HCEC 1CT (cell line): ENCODE measurements around the gene SEC24D.
A peak's percentile ranks its signal among the peaks of the same experiment; 100 is the strongest.

ENCODE experiments used
- DNase-seq: peaks from one replicate; pipeline ENCODE4 v3.0.0-alpha.2; 2017

Gene SEC24D

DNA sequence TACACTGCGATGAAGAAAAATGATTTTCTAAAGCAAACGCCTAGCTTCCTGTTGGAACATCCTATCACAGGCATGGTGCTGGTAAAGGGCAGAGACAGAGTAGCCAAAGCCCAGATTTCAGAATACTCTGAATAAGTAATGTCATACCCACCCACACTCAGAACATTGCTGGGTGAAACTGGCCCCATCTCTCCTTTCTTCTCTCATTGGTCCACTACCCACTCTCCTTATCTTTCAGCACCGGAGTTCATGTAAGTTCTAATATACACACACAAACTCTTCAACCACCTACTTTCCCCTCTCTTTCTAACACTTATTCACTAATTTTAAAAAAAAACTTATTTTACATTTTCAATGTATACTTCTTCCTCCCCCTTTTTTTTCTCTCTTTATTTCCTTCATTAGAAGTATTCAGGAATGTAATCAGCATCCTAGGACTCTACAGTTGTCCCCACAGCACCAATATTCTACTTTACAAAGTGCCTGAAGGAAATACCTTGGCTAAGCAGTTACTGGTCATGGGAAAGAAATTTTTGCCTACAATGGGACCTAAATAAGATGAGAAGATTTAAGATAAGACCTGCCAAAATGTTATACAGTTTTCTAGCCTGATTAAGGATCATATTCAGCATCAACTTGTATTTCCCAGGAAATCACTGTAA lies 63.0 kb downstream of the SEC24D start:
- DNase-seq = no peak

DNA sequence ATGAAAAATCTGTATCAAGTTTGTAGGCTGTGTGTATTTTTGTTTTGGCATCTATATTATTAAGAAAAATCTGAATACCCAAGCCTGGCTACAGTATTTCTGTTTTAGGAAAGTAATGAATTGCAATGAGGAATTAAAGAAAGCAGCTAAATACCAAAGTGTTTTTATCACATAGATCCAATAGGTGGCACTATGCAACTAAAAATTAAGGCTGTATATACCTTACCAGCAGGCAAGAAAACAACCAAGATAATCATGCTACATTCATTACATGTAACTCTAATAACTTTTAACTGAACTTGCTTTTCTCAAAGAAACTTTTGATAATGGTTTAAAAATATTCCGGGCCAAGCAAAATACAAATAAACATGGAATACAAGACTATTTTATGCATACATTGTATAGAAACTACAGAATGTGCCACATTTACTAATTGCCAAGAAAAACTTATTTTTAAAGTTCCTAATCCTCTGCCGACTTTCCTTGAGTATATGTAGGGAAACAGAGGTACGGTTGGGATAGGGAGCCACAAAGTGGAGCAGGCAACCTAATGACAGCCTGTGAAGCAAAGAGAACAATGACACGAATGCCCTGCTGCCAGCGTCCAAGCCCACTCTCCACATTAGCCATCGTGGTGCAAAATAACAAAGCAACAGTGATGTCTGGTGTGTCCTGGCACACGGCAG lies 63.7 kb downstream of the SEC24D start:
- DNase-seq = peak; percentile 36

DNA sequence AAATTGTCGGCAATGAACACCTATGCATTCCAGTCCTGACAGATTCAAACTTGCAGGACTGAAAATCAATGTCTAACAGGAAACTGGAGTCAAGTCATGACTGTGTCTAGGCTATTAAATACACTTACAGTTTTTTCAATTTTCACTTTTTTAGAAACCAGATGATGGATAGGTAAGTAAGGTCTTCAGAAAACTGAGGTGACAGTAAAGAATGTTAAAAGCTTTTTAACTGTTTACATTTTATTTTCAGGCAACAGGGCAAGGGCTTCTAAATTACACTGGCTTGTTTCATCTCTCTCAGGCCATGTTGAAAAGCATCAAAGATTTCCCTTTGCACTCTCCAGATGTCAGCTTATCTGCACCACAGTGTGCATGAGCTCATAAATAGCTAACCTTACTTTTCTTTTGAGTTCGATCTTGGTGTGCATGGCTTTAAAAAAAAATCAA lies 65.2 kb downstream of the SEC24D start:
- DNase-seq = no peak

DNA sequence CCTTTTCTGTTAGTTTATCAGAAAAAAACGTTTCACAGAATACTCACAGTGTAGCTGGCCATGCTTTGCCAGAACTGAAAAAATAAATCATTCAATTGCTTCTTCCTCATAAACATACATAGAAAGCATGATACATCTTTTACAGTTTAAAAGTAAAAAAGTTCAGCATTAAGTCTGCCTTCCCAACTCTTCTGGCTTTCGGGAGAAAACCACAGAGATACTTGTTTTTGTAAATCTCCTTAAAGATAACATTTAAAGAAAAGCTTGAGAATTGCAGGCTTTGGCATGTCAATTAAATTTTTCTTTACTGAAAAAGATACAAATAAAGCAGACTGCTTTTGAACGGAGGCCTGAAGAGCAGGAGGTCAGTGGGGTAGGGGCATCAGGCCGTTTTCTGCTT lies 66.8 kb downstream of the SEC24D start:
- no peak for DNase-seq

DNA sequence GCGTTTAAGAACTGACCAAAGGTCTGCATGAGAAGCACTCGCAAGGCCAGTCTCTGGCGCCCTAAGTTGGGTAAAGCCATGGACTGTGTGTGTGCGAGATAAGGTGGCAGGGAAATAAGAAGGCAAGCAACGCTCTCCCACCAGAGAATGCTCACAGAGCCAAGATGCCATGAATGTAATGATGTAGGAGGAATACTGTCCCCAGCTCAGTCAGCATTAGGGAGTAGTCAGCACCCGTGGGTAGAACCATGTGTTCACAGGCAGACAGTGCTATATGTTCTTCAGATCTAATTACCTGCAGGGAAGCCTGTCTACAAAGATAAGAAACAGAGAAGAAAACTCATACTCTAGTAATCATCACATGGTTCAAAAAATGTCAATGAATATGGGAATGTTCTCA lies 68.8 kb downstream of the SEC24D start:
- no peak for DNase-seq

DNA sequence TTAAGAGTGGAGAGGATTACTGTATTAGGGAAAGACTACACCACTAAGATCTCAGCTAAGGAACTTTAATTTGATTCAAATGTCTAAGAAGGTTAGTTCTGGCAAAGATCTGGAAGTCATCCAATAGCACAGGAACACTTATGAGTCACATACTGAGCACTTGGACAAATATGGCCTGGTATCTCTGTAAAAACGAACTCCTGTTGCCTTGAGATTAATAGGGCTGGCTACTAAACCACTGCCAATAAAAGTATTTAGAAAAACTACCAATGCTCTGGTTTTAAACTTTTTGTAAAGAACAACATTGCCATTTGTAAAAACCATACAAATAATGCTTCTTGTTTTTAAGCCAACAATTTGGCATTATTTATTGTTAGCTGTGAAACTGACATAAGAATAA lies 70.5 kb downstream of the SEC24D start:
- DNase-seq = peak; percentile 93

DNA sequence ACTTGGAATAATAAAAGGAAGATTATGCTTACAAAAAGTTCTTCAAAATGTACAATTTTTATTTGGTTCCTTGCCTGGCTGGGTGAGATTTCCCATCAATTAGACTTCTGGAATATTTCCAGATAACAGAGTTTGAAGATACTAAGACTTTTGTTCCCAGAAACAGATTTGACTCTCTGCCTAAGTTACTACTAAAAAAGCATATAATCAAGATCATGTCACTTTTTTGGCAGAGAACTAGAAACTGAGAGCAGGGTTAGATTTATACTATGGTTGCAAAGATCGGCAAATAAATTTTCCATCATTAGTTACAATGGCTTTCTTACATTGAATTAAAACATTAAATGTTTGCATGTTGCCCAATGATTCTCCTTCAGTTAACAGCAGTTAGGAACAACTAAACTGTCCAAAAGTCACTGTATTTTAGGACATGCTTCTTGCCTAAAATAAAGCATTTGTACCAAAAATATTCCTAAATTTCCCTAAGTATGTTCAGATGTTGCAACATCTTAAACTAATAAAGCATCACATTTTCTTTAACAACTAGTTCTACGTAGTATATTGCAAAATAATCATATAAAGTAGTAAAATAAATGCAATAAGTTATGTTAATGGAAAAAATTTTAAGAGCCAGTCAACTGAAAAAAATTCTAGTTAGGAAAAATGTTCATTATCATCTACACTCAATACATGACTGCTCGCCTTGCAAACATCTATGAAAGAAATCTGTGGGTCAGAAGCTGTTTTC lies 73.0 kb downstream of the SEC24D start:
- no peak for DNase-seq

DNA sequence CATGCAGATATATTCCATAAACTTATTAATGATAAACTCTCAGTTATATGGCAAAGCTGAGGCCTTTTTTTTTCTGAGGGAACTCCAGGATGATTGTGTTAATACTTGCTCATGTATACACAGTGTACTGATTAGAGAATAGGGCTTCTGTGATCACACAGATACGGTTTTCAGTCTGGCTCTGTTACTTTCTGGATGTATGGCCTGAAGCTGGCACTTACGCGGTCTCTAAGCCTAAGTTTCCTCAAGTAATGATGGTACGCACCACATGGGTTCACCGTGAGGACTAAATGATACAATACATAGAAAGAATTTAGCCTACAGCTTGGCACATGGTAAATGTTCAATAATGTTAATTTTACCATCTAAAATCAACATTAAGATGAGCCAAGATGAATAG lies 73.8 kb downstream of the SEC24D start:
- DNase-seq = no peak

DNA sequence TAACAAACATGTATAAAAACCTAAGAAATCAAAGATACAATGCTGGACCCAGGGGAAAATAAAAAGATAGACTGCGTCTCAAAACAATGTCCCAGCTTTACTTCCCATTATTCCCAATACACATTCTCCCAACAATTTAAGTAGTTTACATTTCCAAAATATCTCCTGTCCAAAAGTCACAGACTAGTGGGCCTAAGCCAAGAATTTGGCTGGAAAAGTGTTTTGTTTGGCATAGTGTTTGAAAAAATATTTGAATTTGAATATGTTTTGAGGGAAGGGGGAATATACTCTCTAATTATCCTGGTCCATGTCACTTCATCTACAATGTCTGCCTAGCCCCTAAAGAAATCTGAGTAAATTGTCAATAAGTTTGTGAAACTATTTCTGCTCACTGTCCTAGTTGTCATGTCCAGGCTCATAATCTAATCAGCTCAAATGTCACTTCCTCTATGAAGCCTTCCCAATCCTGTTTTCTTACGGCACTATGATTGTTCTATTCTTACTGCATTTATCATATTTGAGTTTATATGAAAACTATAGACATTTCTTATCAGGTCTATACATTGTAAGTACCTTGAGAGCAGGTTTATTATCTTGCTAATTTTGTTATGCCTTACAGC lies 74.4 kb downstream of the SEC24D start:
- no peak for DNase-seq

DNA sequence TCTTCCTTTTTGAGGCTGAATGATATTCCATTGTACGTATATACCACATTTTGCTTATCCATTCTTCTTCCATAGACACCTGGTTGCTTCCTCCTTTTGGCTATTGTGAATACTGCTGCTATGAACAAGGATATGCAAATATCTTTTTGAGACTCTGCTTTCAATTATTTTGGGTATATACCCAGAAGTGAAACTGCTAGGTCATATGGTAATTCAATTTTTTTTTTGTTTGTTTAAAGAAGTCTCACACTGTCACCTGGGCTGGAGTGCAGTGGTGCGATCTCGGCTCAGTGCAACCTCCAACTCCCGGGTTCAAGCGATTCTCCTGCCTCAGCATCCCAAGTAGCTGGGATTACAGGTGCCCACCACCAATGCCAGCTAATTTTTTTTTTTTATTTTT lies 75.4 kb downstream of the SEC24D start:
- DNase-seq = no peak

DNA sequence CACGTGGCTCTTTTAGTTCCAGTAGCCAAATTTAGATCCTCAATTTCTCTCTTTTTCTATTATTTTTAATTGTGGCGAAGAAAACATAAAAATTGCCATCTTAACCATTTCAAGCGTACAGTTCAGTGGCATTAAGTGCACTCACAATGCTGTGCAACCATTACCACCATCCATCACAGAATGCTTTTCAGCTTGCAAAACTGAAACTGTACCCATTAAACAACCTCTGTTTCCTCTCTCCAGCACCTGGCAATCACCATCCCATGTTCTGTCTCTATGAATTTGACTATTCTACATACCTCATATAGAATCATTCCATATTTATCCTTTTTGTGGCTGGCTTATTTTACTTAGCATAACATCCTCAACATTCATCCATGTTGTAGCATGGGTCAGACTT lies 75.8 kb downstream of the SEC24D start:
- DNase-seq = no peak

DNA sequence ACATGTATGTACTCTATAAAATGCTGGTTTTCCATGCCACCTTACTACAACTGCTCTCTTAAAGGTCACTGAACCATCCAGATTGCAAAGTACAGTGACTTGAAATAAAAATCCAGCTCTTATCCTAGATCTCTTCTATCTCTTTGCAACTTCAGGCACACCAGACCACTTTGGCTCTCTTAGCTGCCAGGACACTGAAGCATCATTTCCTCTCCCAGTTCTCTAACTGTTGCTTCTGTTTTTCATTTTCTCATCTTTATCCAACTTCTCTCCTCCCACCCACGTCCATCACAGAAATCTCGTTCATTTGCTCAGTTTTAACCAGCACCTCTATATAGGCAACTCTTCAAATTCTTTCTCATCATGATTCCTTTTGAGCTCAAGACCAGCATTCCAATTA lies 76.4 kb downstream of the SEC24D start:
- DNase-seq = no peak

DNA sequence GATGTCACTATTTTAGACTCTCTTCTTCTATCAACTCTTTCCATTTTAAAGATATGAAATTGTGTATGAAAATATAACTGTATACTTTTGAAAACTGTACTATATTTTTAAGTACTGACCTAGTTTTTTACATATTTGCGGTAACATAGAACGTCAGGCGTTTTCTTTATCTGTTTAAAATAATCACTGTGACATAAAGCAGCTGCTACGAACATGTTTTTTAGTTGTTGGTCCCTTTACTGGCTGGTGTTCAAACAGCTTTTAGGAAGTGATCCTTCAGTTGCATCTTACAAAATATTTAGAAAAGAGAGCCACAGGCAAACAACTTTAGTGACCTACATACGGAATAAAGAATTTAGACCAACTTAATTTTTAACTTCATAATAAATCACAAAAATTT lies 77.6 kb downstream of the SEC24D start:
- DNase-seq = peak; percentile 42

DNA sequence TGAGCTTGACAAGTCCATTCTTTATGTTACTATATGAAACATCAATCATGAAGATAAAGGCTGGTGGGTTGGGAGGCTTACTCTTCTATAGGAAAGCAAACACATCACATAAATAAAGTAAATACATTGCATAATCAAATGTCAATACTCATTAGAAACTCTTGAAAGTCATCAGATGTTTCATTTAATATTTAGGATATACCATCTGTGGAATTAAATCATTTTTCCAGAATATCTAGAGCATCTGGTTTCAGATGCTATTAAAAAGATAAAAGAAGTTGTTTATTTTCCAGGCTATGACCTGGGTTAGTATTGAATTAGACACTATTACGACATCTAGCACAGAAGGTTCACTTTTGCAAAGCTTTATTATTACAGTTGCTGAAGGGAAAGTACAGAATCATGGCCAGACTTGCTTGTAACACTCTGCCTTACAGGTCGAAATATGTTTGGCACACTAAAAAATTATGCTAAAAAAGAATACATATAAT lies 78.1 kb downstream of the SEC24D start:
- peak; percentile 41 for DNase-seq

DNA sequence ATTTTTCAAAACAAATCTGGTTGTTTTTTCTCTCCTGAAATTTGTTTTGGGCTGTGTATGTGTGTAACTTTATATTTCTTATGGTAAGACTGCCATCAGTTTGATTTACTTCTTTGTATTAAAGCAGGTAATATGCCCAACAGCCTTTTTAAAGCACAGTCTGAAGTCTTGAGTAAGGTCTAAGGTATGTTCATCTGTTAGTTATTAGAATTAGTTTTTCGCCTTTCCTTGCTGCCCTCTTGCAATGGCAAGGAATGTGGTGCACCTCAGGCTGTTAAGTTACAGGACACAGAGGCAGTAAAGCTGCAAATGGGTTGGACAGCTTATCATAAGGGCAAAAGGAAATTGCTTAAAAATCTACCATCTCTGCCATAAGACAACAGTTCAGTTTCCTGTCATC lies 79.0 kb downstream of the SEC24D start:
- DNase-seq = no peak

DNA sequence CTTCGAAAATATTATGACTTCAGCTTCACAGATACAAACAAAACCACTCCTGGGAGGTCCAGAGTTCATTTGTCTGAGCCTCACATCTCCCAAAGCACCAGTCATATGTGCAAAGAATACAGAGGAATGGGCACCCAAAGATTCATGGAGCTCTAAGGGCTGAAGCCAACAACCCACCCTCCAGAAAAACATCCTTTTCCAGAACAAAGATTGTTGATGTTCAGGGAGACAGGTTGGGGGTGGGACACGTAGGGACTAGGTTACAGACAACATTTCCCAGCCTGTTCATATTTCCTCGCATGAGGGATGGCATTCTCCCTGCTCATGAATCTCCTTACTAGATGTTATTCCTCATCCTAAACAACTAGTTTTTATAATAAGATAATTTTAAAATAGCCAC lies 79.5 kb downstream of the SEC24D start:
- no peak for DNase-seq

DNA sequence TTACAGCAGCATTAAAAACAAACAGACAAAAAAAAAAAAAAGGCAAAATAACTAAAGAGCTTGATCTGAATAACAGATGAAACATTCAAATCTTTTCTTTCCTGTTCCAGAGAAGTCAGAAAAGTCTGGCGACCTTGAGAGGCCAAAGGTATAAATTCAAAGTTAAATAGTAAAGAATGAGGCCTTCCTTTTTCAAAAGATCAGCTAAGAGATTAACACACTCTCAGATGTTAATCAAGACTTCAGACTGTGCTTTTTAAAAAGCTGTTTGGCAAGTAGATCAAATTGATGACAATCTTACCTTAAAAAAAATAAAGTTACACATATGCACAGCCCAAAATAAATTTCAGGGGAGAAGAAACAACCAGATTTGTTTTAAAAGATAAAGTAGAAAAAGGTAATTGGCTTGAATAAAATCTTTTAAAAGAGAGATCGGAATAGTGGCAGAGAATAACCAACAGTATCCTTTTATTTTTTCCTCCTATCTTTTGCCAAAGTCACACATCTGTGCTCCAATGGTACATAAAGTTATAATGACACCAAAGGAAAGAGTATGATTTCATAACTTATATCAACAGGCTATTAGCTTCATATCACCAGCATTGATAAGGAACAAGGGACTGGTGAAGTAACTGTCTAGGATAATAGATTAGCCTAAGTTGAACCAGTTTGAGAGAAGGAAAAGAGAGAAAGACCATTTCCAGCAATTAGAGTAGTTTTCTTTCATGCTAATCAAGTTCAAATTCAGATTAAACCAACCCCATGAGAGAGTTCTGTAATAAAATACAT lies 80.3 kb downstream of the SEC24D start:
- no peak for DNase-seq

DNA sequence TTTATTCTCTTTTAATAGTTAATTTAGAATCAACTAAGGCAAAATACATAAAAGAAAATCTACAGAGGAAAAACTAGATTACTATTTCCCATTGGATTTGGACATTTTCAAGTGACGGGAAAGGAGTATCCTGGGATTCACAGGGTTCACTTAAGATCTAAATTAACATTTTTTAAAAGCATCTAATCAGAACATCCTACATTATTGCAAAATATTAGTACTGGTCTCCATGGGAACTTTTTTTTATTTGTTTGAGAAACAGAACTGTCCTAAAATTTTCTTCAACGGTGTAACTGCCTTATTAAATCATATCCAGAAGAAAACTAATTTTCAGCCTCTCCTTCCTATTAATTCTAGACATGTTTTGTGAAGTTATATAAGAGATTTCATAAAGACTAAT lies 81.0 kb downstream of the SEC24D start:
- no peak for DNase-seq

DNA sequence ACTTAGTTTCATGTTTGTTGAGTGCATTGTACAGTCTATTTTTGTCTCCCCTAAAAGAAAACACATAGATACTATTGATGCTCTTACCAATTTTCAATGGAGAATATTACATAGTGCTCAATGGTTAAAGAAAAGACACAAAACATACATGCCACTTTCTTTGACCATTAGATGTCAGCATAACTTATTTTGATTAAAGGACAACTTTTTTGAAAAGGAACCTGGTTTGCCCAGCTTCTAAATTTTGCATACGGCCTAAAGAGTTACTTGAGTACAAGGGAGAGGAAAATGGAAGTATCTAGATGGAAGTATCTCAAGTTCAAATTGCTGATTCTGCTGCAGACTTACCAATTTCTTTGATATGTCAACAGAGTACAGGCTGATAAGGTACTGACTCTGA lies 82.2 kb downstream of the SEC24D start:
- no peak for DNase-seq

DNA sequence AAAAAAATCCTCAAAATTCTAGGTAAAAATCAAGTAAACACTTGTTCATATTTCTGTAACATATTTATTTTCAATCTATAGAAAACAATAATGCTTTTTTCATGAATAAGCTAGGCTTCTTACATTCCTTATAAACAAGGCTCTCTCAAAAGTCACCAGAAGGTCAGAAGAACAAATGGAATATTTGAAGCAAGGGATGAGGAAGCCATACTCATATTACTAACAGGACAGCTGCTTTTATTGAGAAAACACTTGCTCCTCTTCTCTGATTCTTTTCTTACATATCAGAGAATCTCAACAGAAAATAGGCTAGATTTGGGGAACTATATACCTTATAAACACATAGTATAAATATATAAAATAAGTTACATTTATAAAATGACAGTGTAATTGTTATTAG lies 82.8 kb downstream of the SEC24D start:
- no peak for DNase-seq

DNA sequence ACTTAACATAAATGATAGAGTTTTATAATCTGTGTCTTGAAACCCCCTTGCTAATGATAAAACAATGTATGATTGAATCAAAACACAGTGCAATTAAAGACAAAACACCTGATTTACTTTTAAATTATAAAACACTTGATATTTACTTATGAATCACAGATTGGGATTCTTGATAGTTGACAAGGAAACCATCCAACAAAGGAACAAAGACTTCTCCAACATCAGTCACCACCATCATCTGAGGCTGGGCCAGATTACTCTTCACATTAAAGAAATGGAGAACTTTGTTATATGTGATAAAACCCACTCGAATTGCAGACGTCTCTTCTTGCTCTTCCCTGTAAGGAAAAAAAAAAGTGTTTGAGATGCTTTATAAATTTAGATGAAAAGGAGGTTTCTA lies 83.4 kb downstream of the SEC24D start:
- no peak for DNase-seq

DNA sequence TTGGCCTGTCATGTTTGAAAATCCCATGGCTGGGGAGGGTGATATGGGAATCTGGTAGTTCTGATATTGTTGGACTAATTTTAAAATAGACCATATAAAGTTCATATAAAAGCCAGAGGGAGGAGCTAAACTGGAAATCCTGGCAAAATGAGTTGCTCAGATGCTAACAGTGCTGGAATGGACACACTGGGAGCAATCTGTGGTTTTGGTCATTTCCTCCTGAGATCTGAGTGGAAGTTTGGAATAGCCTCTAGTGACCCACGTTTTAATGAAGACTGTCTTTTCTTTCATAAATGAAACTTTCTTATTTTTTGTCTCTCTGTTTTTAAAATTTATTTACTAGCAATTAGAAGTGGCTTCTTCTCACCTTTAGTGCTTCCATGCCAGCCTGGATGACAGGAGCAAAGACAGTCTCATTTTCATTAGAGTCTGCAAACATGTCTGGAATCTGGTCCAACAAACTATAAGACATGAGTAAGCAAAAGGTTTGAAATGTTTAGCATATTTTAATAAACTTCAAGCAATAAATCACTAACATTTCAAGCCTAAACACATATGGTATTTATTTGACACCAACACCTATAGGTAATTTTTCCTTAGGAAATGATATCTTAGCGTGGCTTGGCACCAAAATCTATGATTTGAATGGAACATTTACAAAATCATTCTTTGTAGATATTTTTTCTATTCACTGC lies 84.2 kb downstream of the SEC24D start:
- peak; percentile 19 for DNase-seq
